Glutamatergic neuron (in vitro differentiated cells): ENCODE measurements around the gene AKR1C1. TPM values are rescaled to one million over a fixed set of nuclear protein-coding genes. Genes with fewer than 3 reads are reported as not detected.
"Not testable (repeated sequence)": the region's sequence is repeated elsewhere in the genome, so short reads cannot be mapped to it uniquely, and the experiment has no call there.

Source experiments
- DNase-seq: peaks from one replicate; pipeline ENCODE4 v3.0.0; 2022
- H3K27ac Mint-ChIP-seq: one replicate; pipeline ENCODE4 v1.8.0; 2020; ENCODE audit warnings: mild to moderate bottlenecking, mixed read lengths, inconsistent platforms; ENCODE audit not compliant: unreplicated experiment
- H3K27me3 Mint-ChIP-seq: one replicate; pipeline ENCODE4 v1.8.0; 2020; ENCODE audit warnings: mild to moderate bottlenecking, moderate library complexity, mixed read lengths, inconsistent platforms; ENCODE audit not compliant: unreplicated experiment
- H3K36me3 Mint-ChIP-seq: one replicate; pipeline ENCODE4 v1.8.0; 2020; ENCODE audit warnings: mild to moderate bottlenecking, mixed read lengths, inconsistent platforms; ENCODE audit not compliant: unreplicated experiment
- H3K4me1 Mint-ChIP-seq: one replicate; pipeline ENCODE4 v1.8.0; 2020; ENCODE audit warnings: mild to moderate bottlenecking, low read depth, mixed read lengths, inconsistent platforms; ENCODE audit not compliant: unreplicated experiment
- H3K4me3 Mint-ChIP-seq: one replicate; pipeline ENCODE4 v1.8.0; 2020; ENCODE audit warnings: mild to moderate bottlenecking, mixed read lengths, inconsistent platforms; ENCODE audit not compliant: unreplicated experiment
- H3K9me3 Mint-ChIP-seq: one replicate; pipeline ENCODE4 v1.8.0; 2020; ENCODE audit warnings: mild to moderate bottlenecking, moderate library complexity, mixed read lengths, inconsistent platforms; ENCODE audit not compliant: unreplicated experiment
- CTCF ChIP-seq: fragments of 200-600 bp; sonication (generic); IDR thresholded peaks from one replicate; pipeline ENCODE4 v1.5.0; 2021; ENCODE audit not compliant: partially characterized antibody, unreplicated experiment
- total RNA-seq: library from RNA; stranded (reverse); fragmentation: NEBNext Ultra II Directional; extraction: Animal tissue kit (Norgen Biotek cat#: 25700); gene quantifications from one replicate; pipeline ENCODE4 v1.2.1, GENCODE V29; 2021; ENCODE audit not compliant: unreplicated experiment

Gene AKR1C1
- total RNA-seq, 1 donor from 2014 or later = 24.7 TPM

- Mint-ChIP-seq H3K27ac (no peak overlapping the region), H3K27me3 (no peaks in the 10 kb centered on the region)
- TF ChIP-seq CTCF = no peak
Observed at GRCh38 chr10:4983615-4984216, 20.5 kb downstream of the AKR1C1 start.

GRCh38 chr10:4984223-4984622, 21.0 kb downstream of the AKR1C1 start:
- no peak for DNase-seq
- Mint-ChIP-seq H3K27ac (no peak overlapping the region), H3K27me3 (no peaks in the 10 kb centered on the region), H3K4me3 (no peak overlapping the region), H3K4me1 (peaks cover 13% of the 10 kb centered on the region), H3K9me3 (no peaks in the 10 kb centered on the region), H3K36me3 (no peaks in the 10 kb centered on the region)
- no peak for TF ChIP-seq CTCF

More at GRCh38 chr10:4983615-4984216, 20.5 kb downstream of the AKR1C1 start:
- DNase-seq = no peak
- Mint-ChIP-seq H3K9me3 (no peaks in the 10 kb centered on the region), H3K4me3 (no peak overlapping the region), H3K4me1 (peaks cover 13% of the 10 kb centered on the region), H3K36me3 (no peaks in the 10 kb centered on the region)

- TF ChIP-seq CTCF = no peak
- Mint-ChIP-seq H3K27me3 (no peaks in the 10 kb centered on the region), H3K9me3 (no peaks in the 10 kb centered on the region), H3K27ac (no peak overlapping the region), H3K36me3 (no peaks in the 10 kb centered on the region), H3K4me3 (no peak overlapping the region), H3K4me1 (peaks cover 13% of the 10 kb centered on the region)
- DNase-seq = no peak
Observed at GRCh38 chr10:4984971-4985594, 21.9 kb downstream of the AKR1C1 start.

GRCh38 chr10:4988000-4988641, 24.9 kb downstream of the AKR1C1 start:
- H3K27me3 Mint-ChIP-seq, H3K9me3 Mint-ChIP-seq, DNase-seq, H3K4me1 Mint-ChIP-seq, H3K36me3 Mint-ChIP-seq, H3K4me3 Mint-ChIP-seq, H3K27ac Mint-ChIP-seq: not testable (repeated sequence)

GRCh38 chr10:4990217-4990616, 27.0 kb downstream of the AKR1C1 start:
- no peak for TF ChIP-seq CTCF
- no peak overlapping the region for H3K4me3 Mint-ChIP-seq
- H3K9me3 Mint-ChIP-seq = no peaks in the 10 kb centered on the region
- DNase-seq = no peak
- no peaks in the 10 kb centered on the region for H3K36me3 Mint-ChIP-seq
- no peaks in the 10 kb centered on the region for H3K4me1 Mint-ChIP-seq
- no peak overlapping the region for H3K27ac Mint-ChIP-seq
- no peaks in the 10 kb centered on the region for H3K27me3 Mint-ChIP-seq

- H3K27me3 Mint-ChIP-seq, DNase-seq, H3K4me1 Mint-ChIP-seq, H3K9me3 Mint-ChIP-seq, H3K4me3 Mint-ChIP-seq, H3K27ac Mint-ChIP-seq, H3K36me3 Mint-ChIP-seq: not testable (repeated sequence)
Observed at GRCh38 chr10:4991463-4991862, 28.2 kb downstream of the AKR1C1 start.

- not testable (repeated sequence) for H3K4me3 Mint-ChIP-seq, H3K27me3 Mint-ChIP-seq, DNase-seq, H3K9me3 Mint-ChIP-seq, H3K36me3 Mint-ChIP-seq, H3K4me1 Mint-ChIP-seq, H3K27ac Mint-ChIP-seq
Observed at GRCh38 chr10:4992564-4992963, 29.3 kb downstream of the AKR1C1 start.

GRCh38 chr10:4994260-4994659, 31.0 kb downstream of the AKR1C1 start:
- H3K9me3 Mint-ChIP-seq, H3K27ac Mint-ChIP-seq: not testable (repeated sequence)

More at GRCh38 chr10:4994260-4994659, 31.0 kb downstream of the AKR1C1 start:
- not testable (repeated sequence) for H3K4me3 Mint-ChIP-seq, H3K36me3 Mint-ChIP-seq, DNase-seq, H3K27me3 Mint-ChIP-seq, H3K4me1 Mint-ChIP-seq
